GM12872 (cell line): Measurements from ENCODE around the gene ITIH1.

Experiments
- CTCF ChIP-seq: IDR thresholded peaks from 3 replicates; pipeline ENCODE4 v1.5.1; 2011; ENCODE audit warnings: low read depth, mild to moderate bottlenecking, low read length, moderate library complexity; ENCODE audit not compliant: insufficient read depth

ITIH1 gene

GRCh38 chr3:52793702-52794611 is 16.6 kb downstream of the ITIH1 start:
- TF ChIP-seq CTCF = no peak

- TF ChIP-seq CTCF = no peak
These were observed 17.3 kb downstream of the ITIH1 start, which contains the start of gene ITIH3 for GRCh38 chr3:52794612-52795099. TSS of gene ITIH3 (plus strand) at chr3:52794796. CDS start at chr3:52794804, 8 bp downstream.

- no peak for TF ChIP-seq CTCF
These were observed 18.0 kb downstream of the ITIH1 start for GRCh38 chr3:52795298-52795900.

GRCh38 chr3:52796411-52796810 is 19.0 kb downstream of the ITIH1 start:
- TF ChIP-seq CTCF = no peak

GRCh38 chr3:52798376-52798977 is 21.1 kb downstream of the ITIH1 start:
- TF ChIP-seq CTCF = no peak

GRCh38 chr3:52798978-52799476 is 21.6 kb downstream of the ITIH1 start:
- peak; percentile 82 for TF ChIP-seq CTCF

GRCh38 chr3:52800079-52800478 is 22.7 kb downstream of the ITIH1 start:
- TF ChIP-seq CTCF = no peak
